Measurements from ENCODE around the gene SEC24D. TPM values are rescaled to one million over a fixed set of nuclear protein-coding genes. Genes with fewer than 3 reads are reported as not detected.

The SEC24D gene
- total and polyA plus RNA-seq, 12 donors: 6.1 to 24.4 (median 12.1) TPM

GRCh38 chr4:118741301-118741855 is 94.5 kb downstream of the SEC24D start:
- H3K4me1 ChIP-seq: peaks cover 3 to 37% (median 23%) of the 10 kb centered on the region in 9 donors
- H3K27me3 ChIP-seq: no peaks in the 10 kb centered on the region
- H3K36me3 ChIP-seq: peaks cover 0 to 92% (median 26%) of the 10 kb centered on the region in 9 donors
- peak overlapping the region in 5 of 10 donors; percentile 4 to 20 (median 15) for H3K4me3 ChIP-seq
- intact Hi-C loops (cut with DNase I): loop anchor here (1.0 to 10.0 kb wide), 15 partner anchors 73 to 553 kb away; partner anchors contain the start of gene SYNPO2 (in 2 of the 10)
- ATAC-seq: peak; percentile 24 to 65 (median 53)
- 24 to 33% methylated on average over 6 of the region's 6 CpGs for WGBS, 2 donors
- DNase-seq: no peak
- peak overlapping the region in 9 of 10 donors; percentile 11 to 82 (median 64) for H3K27ac ChIP-seq
- TF ChIP-seq CTCF (IDR thresholded peaks at IDR 0.05): no peak
- no peaks in the 10 kb centered on the region for H3K9me3 ChIP-seq

GRCh38 chr4:118740869-118741268 is 95.1 kb downstream of the SEC24D start:
- ATAC-seq (peak in 2 of 8 donors; percentile 36 to 57), DNase-seq (no peak)
- Histone ChIP-seq H3K4me1 (peaks cover 3 to 32% (median 20%) of the 10 kb centered on the region in 9 donors), H3K27me3 (no peaks in the 10 kb centered on the region), H3K9me3 (no peaks in the 10 kb centered on the region), H3K36me3 (peaks cover 0 to 95% (median 31%) of the 10 kb centered on the region in 9 donors), H3K27ac (peak overlapping the region in 9 of 10 donors; percentile 11 to 82 (median 64)), H3K4me3 (peak overlapping the region in 5 of 10 donors; percentile 4 to 20 (median 15))
- intact Hi-C loops (cut with DNase I): loop anchor here (1.0 to 10.0 kb wide), 15 partner anchors 74 to 554 kb away; partner anchors contain the start of gene SYNPO2 (in 2 of the 10)
- TF ChIP-seq CTCF (IDR thresholded peaks at IDR 0.05): peak; percentile 21 to 70 (median 54)
- 27 to 31% methylated on average over 5 of the region's 5 CpGs for WGBS, 2 donors

DNA sequence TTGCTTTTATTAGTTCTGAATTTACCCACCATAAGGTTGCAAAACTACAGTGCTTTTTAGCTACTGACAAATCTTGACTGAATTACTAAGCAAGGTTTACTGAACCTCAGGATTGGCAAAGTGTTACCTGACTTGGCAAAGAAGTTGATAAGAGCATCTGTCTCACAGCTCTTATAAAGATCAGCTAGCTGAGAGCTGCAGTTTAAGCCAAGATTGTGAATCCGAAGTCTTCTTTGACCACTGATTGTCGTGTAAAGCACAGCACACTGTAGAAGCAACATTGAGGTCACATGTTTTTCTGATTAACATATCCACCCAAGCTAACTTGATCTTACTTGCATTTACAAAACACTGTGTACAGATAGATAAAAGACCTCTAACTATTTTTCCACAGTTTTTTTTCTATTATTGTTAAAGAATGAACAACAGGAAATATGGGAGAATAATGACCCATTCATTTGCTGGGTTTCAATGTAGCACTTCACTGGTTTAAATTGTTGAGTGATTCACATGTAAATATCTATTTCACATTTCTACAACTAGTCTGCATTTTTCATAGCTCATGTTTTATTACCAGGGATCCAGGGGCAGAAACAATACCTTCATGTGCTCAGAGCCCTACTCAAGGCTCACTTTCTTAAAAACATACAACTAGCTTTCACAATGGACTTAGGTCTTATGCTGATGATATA is 96.8 kb downstream of the SEC24D start:
- peaks cover 0 to 96% (median 34%) of the 10 kb centered on the region in 9 donors for H3K36me3 ChIP-seq
- intact Hi-C loops (cut with DNase I): loop anchor here in 2 of 10 donors (2.0 to 5.0 kb wide), 2 partner anchors 33 to 232 kb away; no protein-coding TSS in a partner anchor
- ATAC-seq: no peak
- no peak for DNase-seq
- no peaks in the 10 kb centered on the region for H3K9me3 ChIP-seq
- 68 to 69% methylated on average over 2 of the region's 2 CpGs for WGBS, 2 donors
- no peak overlapping the region for H3K27ac ChIP-seq
- H3K4me1 ChIP-seq: peaks cover 0 to 18% (median 13%) of the 10 kb centered on the region in 9 donors
- H3K27me3 ChIP-seq: no peaks in the 10 kb centered on the region
- no peak overlapping the region for H3K4me3 ChIP-seq
- TF ChIP-seq CTCF (IDR thresholded peaks at IDR 0.05): no peak

DNA sequence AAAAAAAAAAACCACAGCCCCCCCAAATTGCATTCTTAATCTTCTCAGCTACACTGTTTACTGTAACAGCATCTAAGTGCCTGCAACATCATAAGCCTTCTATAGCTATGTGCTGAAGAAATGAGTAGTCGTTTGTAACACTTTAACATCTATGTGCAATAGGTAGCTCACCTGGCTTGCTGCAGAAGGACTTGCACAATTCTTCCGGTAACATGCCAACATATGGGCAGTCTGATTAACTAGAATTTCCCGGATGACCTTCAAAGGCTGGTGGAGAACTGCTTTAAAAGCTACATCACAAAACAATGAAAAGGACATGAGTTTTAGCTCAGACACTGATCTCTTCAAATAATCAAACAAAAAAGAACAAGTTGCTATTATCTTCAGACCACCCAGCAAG is 97.8 kb downstream of the SEC24D start:
- Histone ChIP-seq H3K36me3 (peaks cover 0 to 96% (median 28%) of the 10 kb centered on the region in 9 donors), H3K9me3 (no peaks in the 10 kb centered on the region), H3K27ac (no peak overlapping the region), H3K27me3 (no peaks in the 10 kb centered on the region), H3K4me1 (peaks cover 0 to 18% (median 13%) of the 10 kb centered on the region in 9 donors), H3K4me3 (no peak overlapping the region)
- TF ChIP-seq CTCF (IDR thresholded peaks at IDR 0.05): no peak
- intact Hi-C loops (cut with DNase I): loop anchor here in 2 of 10 donors (2.0 to 5.0 kb wide), 2 partner anchors 34 to 233 kb away; no protein-coding TSS in a partner anchor
- no peak for ATAC-seq
- WGBS, 2 donors: 85 to 91% methylated on average over 3 of the region's 3 CpGs
- DNase-seq: no peak
